ENCODE measurements around the gene TLCD3A. TPM values are rescaled to one million over a fixed set of nuclear protein-coding genes. Genes with fewer than 3 reads are reported as not detected.

The TLCD3A gene
- total and polyA plus RNA-seq, 9 of the 15 experiments (the other 6 are each of a cell fraction or from before 2014, with no cell fraction given) = 1.3 to 13.5 (median 7.3) TPM

DNA sequence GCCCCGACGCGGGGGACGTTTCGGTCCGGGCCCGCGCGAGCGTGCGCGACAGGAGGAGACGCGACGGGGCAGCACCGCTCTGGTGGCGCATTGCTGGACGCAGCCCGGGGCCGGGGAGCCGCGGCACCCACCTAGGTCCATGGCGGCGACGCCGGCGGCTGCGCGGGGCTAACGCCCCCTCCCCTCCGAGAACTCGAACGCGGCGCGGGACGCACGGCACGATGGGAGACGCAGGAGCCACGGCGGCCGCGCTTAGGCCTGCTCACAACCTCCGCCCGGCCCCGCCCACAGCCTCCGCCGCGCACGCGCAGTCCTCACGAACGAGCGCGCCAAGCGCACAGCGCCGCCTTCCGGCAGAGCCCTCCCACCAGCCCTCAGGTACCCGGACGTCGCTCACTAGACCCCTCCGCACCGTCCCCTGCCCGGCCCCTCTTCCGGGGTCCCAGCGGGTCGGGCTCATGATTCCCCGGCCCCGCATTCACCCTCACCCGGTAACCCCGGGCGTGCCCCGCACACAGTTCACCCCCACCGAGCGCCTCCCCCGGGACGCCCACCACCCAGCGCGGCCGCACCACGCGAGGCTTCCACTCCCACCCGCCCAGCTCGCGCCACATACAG, 19.7 kb downstream of the TLCD3A start, which contains the start of gene GEMIN4 (continued):
- TF ChIP-seq, protein P1, sequence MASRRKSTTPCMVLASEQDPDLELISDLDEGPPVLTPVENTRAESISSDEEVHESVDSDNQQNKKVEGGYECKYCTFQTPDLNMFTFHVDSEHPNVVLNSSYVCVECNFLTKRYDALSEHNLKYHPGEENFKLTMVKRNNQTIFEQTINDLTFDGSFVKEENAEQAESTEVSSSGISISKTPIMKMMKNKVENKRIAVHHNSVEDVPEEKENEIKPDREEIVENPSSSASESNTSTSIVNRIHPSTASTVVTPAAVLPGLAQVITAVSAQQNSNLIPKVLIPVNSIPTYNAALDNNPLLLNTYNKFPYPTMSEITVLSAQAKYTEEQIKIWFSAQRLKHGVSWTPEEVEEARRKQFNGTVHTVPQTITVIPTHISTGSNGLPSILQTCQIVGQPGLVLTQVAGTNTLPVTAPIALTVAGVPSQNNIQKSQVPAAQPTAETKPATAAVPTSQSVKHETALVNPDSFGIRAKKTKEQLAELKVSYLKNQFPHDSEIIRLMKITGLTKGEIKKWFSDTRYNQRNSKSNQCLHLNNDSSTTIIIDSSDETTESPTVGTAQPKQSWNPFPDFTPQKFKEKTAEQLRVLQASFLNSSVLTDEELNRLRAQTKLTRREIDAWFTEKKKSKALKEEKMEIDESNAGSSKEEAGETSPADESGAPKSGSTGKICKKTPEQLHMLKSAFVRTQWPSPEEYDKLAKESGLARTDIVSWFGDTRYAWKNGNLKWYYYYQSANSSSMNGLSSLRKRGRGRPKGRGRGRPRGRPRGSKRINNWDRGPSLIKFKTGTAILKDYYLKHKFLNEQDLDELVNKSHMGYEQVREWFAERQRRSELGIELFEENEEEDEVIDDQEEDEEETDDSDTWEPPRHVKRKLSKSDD (conservative IDR thresholded peaks at IDR 0.05; ENCODE audit: low read length) = no peak
- TF ChIP-seq CXXC5 (CRISPR knock-in tag; IDR thresholded peaks at IDR 0.05) (peak; percentile 81), TOE1 (IDR thresholded peaks at IDR 0.05; ENCODE audit: borderline replicate concordance) (0 out of 2 replicates have a peak, but pooled peaks have one; percentile 19), TOE1 (CRISPR knock-in tag; IDR thresholded peaks at IDR 0.05; ENCODE audit: borderline replicate concordance, low read depth) (no peak), FOXK1 (CRISPR knock-in tag; IDR thresholded peaks at IDR 0.05; ENCODE audit: borderline replicate concordance) (no peak), MYBL2 (IDR thresholded peaks at IDR 0.05; ENCODE audit: low read depth) (no peak), MYBL2 (CRISPR knock-in tag; IDR thresholded peaks at IDR 0.05; ENCODE audit: borderline replicate concordance) (no peak), POLR2A (conservative IDR thresholded peaks at IDR 0.05) (peak; percentile 70), LEF1 (IDR thresholded peaks at IDR 0.05) (no peak), ZC3H11A (IDR thresholded peaks at IDR 0.05; ENCODE audit: low read depth, low read length) (no peak), GTF2F1 (IDR thresholded peaks at IDR 0.05; ENCODE audit: low read depth, low read length) (no peak; the same call in 1 of the 2 replicates), RCOR1 (IDR thresholded peaks at IDR 0.05; ENCODE audit: borderline replicate concordance in 1 of 2, low read depth in 2 of 2, low read length in 2 of 2) (peak in 1 of 2 experiments; percentile 38; a peak in 1 of 4 replicates), ZFP30 (CRISPR knock-in tag; IDR thresholded peaks at IDR 0.05; ENCODE audit: borderline replicate concordance) (no peak), ZC3H4 (CRISPR knock-in tag; IDR thresholded peaks at IDR 0.05; ENCODE audit: borderline replicate concordance) (0 out of 2 replicates have a peak, but pooled peaks have one; percentile 18), RBM15 (IDR thresholded peaks at IDR 0.05; ENCODE audit: insufficient read depth, low read length) (no peak), ZFX (CRISPR knock-in tag; IDR thresholded peaks at IDR 0.05) (peak; percentile 94), ZNF41 (CRISPR knock-in tag; conservative IDR thresholded peaks at IDR 0.05) (no peak), ZNF436 (CRISPR knock-in tag; IDR thresholded peaks at IDR 0.05) (no peak), MCM3 (IDR thresholded peaks at IDR 0.05) (no peak), CBFA2T2 (conservative IDR thresholded peaks at IDR 0.05) (no peak), CHD4 (IDR thresholded peaks at IDR 0.05; ENCODE audit: insufficient read depth, insufficient replicate concordance, low read depth, low read length, poor library complexity, severe bottlenecking) (no peak)
- TF ChIP-seq, protein P2, sequence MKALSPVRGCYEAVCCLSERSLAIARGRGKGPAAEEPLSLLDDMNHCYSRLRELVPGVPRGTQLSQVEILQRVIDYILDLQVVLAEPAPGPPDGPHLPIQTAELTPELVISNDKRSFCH (CRISPR knock-in tag; IDR thresholded peaks at IDR 0.05) = no peak
- TF ChIP-seq, protein P2 (tag; IDR thresholded peaks at IDR 0.05) = no peak
- TF ChIP-seq, protein P3, sequence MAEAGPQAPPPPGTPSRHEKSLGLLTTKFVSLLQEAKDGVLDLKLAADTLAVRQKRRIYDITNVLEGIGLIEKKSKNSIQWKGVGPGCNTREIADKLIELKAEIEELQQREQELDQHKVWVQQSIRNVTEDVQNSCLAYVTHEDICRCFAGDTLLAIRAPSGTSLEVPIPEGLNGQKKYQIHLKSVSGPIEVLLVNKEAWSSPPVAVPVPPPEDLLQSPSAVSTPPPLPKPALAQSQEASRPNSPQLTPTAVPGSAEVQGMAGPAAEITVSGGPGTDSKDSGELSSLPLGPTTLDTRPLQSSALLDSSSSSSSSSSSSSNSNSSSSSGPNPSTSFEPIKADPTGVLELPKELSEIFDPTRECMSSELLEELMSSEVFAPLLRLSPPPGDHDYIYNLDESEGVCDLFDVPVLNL (CRISPR knock-in tag; IDR thresholded peaks at IDR 0.05; ENCODE audit: low read depth) = peak; percentile 47; the same call in 1 of the 2 replicates
- TF ChIP-seq, protein P4, sequence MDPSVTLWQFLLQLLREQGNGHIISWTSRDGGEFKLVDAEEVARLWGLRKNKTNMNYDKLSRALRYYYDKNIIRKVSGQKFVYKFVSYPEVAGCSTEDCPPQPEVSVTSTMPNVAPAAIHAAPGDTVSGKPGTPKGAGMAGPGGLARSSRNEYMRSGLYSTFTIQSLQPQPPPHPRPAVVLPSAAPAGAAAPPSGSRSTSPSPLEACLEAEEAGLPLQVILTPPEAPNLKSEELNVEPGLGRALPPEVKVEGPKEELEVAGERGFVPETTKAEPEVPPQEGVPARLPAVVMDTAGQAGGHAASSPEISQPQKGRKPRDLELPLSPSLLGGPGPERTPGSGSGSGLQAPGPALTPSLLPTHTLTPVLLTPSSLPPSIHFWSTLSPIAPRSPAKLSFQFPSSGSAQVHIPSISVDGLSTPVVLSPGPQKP (CRISPR knock-in tag; IDR thresholded peaks at IDR 0.05) = no peak

Data from K562 (cell line).